NCI-H1092 (cell line): ENCODE data around the gene TTC39C.

Experiments used
- DNase-seq: peaks from one replicate; lab custom pipeline; 2025; lab: John Stamatoyannopoulos, UW

Gene TTC39C

GRCh38 chr18:23992089-23992940 lies 22.2 kb upstream of the TTC39C start:
- DNase-seq, result no peak

- DNase-seq, result no peak
Observed at GRCh38 chr18:23992941-23993280, 21.6 kb upstream of the TTC39C start.

- peak; percentile 96 for DNase-seq
Observed at GRCh38 chr18:23994361-23994902, 20.1 kb upstream of the TTC39C start.

GRCh38 chr18:23995180-23995579 lies 19.4 kb upstream of the TTC39C start:
- DNase-seq, result no peak

GRCh38 chr18:23998018-23998417 lies 16.5 kb upstream of the TTC39C start:
- no peak for DNase-seq

- peak; percentile 86 for DNase-seq
Observed at GRCh38 chr18:23998820-23999219, 15.7 kb upstream of the TTC39C start.

GRCh38 chr18:24000613-24001490 lies 13.7 kb upstream of the TTC39C start:
- no peak for DNase-seq

GRCh38 chr18:24002479-24002878 lies 12.1 kb upstream of the TTC39C start:
- DNase-seq, result no peak

GRCh38 chr18:24003288-24003687 lies 11.3 kb upstream of the TTC39C start:
- DNase-seq, result no peak

- DNase-seq, result no peak
Observed at GRCh38 chr18:24003903-24004640, 10.5 kb upstream of the TTC39C start.

- no peak for DNase-seq
Observed at GRCh38 chr18:24006712-24007313, 7.7 kb upstream of the TTC39C start.

- no peak for DNase-seq
Observed at GRCh38 chr18:24009246-24009645, 5.3 kb upstream of the TTC39C start.

GRCh38 chr18:24009651-24010333 lies 4.8 kb upstream of the TTC39C start:
- DNase-seq, result peak; percentile 18

GRCh38 chr18:24010673-24011072 lies 3.9 kb upstream of the TTC39C start:
- DNase-seq, result no peak

- no peak for DNase-seq
Observed at GRCh38 chr18:24011123-24011917, 3.2 kb upstream of the TTC39C start.

- DNase-seq, result no peak
Observed at GRCh38 chr18:24013051-24013450, 1.5 kb upstream of the TTC39C start.

- DNase-seq, result no peak
Observed at GRCh38 chr18:24014986-24015638, 558 bp downstream of the TTC39C start.

GRCh38 chr18:24015639-24016631 lies 1.4 kb downstream of the TTC39C start:
- no peak for DNase-seq
